Type B pancreatic cell (in vitro differentiated cells): ENCODE results near the gene ZFP28. TPM values are rescaled to one million over a fixed set of nuclear protein-coding genes. Genes with fewer than 3 reads are reported as not detected.

Experiments used
- DNase-seq: peaks from one replicate; pipeline ENCODE4 v3.0.0; 2021; ENCODE audit warnings: mixed read lengths; ENCODE audit not compliant: unreplicated experiment; ENCODE audit errors: extremely low spot score
- H3K27ac Mint-ChIP-seq: 2 replicates; pipeline ENCODE4 v1.8.0; 2021; ENCODE audit warnings: mild to moderate bottlenecking, mixed read lengths
- H3K27me3 Mint-ChIP-seq: 2 replicates; pipeline ENCODE4 v1.8.0; 2021; ENCODE audit warnings: mixed read lengths
- H3K36me3 Mint-ChIP-seq: 2 replicates; pipeline ENCODE4 v1.8.0; 2021; ENCODE audit warnings: mixed read lengths
- H3K4me1 Mint-ChIP-seq: one replicate; pipeline ENCODE4 v1.8.0; 2021; ENCODE audit warnings: mixed read lengths; ENCODE audit not compliant: unreplicated experiment
- H3K4me3 Mint-ChIP-seq: 2 replicates; pipeline ENCODE4 v1.8.0; 2021; ENCODE audit warnings: mild to moderate bottlenecking, mixed read lengths
- H3K9me3 Mint-ChIP-seq: 2 replicates; pipeline ENCODE4 v1.8.0; 2021; ENCODE audit warnings: mixed read lengths
- total RNA-seq: library from RNA; stranded (reverse); gene quantifications from 2 replicates; pipeline ENCODE4 v1.2.1, GENCODE V29; 2021; ENCODE audit warnings: low replicate concordance
- TF ChIP-seq, protein P1 (sequence below): fragments of 200-600 bp; sonication (generic); conservative IDR thresholded peaks from 2 replicates; pipeline ENCODE4 v1.5.0; 2021; ENCODE audit warnings: antibody characterized with exemption, mild to moderate bottlenecking

The ZFP28 gene
- total RNA-seq, 1 donor from 2014 or later = 7.2 TPM

DNA sequence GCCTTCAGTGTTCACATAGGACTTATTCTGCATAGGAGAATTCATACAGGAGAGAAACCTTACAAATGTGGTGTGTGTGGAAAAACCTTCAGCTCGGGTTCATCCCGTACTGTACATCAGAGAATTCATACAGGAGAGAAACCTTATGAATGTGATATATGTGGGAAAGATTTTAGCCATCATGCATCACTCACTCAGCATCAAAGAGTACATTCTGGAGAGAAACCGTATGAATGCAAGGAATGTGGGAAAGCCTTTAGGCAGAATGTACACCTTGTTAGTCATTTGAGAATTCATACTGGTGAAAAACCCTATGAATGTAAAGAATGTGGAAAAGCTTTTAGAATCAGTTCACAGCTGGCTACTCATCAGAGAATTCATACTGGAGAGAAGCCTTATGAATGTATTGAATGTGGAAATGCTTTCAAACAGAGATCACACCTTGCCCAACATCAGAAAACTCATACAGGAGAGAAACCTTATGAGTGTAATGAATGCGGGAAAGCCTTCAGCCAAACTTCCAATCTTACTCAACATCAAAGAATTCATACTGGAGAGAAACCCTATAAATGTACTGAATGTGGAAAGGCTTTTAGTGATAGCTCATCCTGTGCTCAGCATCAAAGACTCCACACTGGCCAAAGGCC is 13.4 kb upstream of the ZFP28 start:
- no peak for DNase-seq
- H3K4me3 Mint-ChIP-seq = no peak overlapping the region
- TF ChIP-seq, protein P1, sequence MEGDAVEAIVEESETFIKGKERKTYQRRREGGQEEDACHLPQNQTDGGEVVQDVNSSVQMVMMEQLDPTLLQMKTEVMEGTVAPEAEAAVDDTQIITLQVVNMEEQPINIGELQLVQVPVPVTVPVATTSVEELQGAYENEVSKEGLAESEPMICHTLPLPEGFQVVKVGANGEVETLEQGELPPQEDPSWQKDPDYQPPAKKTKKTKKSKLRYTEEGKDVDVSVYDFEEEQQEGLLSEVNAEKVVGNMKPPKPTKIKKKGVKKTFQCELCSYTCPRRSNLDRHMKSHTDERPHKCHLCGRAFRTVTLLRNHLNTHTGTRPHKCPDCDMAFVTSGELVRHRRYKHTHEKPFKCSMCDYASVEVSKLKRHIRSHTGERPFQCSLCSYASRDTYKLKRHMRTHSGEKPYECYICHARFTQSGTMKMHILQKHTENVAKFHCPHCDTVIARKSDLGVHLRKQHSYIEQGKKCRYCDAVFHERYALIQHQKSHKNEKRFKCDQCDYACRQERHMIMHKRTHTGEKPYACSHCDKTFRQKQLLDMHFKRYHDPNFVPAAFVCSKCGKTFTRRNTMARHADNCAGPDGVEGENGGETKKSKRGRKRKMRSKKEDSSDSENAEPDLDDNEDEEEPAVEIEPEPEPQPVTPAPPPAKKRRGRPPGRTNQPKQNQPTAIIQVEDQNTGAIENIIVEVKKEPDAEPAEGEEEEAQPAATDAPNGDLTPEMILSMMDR = no peak
- H3K36me3 Mint-ChIP-seq = peaks cover 3% of the 10 kb centered on the region
- peaks cover 31% of the 10 kb centered on the region for H3K9me3 Mint-ChIP-seq
- H3K27me3 Mint-ChIP-seq = no peaks in the 10 kb centered on the region
- H3K27ac Mint-ChIP-seq = no peak overlapping the region
- no peaks in the 10 kb centered on the region for H3K4me1 Mint-ChIP-seq

GRCh38 chr19:56537442-56537841 is 1.3 kb upstream of the ZFP28 start:
- DNase-seq = no peak
- Mint-ChIP-seq H3K27me3 (no peaks in the 10 kb centered on the region), H3K36me3 (peaks cover 21% of the 10 kb centered on the region), H3K9me3 (peaks cover 18% of the 10 kb centered on the region), H3K27ac (peak overlapping the region; percentile 88), H3K4me3 (peak overlapping the region; percentile 95), H3K4me1 (no peaks in the 10 kb centered on the region)
- TF ChIP-seq, protein P1 = no peak

DNA sequence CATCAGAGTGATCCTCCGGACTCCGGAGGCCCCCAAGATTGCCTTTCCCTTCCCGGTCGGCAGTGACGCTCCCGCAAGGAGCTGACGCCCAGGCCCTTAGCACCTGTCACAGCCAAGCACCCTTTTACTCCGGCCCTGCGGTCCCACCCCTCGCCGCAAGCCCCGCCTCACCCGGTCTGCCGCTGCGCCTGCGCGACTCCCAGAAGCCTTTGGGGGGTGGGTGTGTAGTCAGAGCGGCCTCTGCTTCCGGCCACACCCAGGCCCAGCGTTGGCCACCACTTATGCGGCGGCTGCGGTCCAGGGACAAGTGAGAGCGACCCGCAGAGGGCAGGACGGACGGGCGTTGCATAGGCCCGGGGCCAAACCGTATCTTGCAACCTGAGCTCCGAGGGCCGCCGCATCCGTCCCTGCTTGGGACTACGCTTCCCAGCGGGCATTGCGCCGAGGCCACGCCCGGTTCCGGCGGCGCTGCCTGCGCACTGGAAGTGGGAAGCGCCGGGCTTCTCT is 441 bp upstream of the ZFP28 start:
- Mint-ChIP-seq H3K9me3 (peaks cover 20% of the 10 kb centered on the region), H3K27me3 (no peaks in the 10 kb centered on the region), H3K27ac (peak overlapping the region; percentile 88), H3K4me1 (no peaks in the 10 kb centered on the region), H3K4me3 (peak overlapping the region; percentile 95), H3K36me3 (peaks cover 25% of the 10 kb centered on the region)
- DNase-seq = peak; percentile 92
- TF ChIP-seq, protein P1 = no peak

- DNase-seq = no peak
- Mint-ChIP-seq H3K4me3 (no peak overlapping the region), H3K4me1 (no peaks in the 10 kb centered on the region), H3K9me3 (peaks cover 17% of the 10 kb centered on the region), H3K36me3 (peaks cover 60% of the 10 kb centered on the region), H3K27ac (no peak overlapping the region), H3K27me3 (no peaks in the 10 kb centered on the region)
- TF ChIP-seq, protein P1 = no peak
These were observed 5.0 kb downstream of the ZFP28 start for GRCh38 chr19:56543776-56544175.

GRCh38 chr19:56547535-56547934 is 8.8 kb downstream of the ZFP28 start:
- TF ChIP-seq, protein P1 = no peak
- H3K4me1 Mint-ChIP-seq = no peaks in the 10 kb centered on the region
- no peak for DNase-seq
- no peak overlapping the region for H3K4me3 Mint-ChIP-seq
- H3K36me3 Mint-ChIP-seq = peaks cover 65% of the 10 kb centered on the region
- H3K27ac Mint-ChIP-seq = no peak overlapping the region
- no peaks in the 10 kb centered on the region for H3K27me3 Mint-ChIP-seq
- H3K9me3 Mint-ChIP-seq = peaks cover 12% of the 10 kb centered on the region
